Mesothelial cell of epicardium (in vitro differentiated cells): ENCODE measurements around the gene SMYD1. TPM values are rescaled to one million over a fixed set of nuclear protein-coding genes. Genes with fewer than 3 reads are reported as not detected.

Source experiments
- DNase-seq, 2 experiments: peaks; one replicate each; pipeline ENCODE4 v3.0.0; 2021; ENCODE audit warnings: low spot score in 2 of 2; ENCODE audit not compliant: unreplicated experiment in 2 of 2
- H3K27ac Mint-ChIP-seq: 2 replicates; pipeline ENCODE4 v1.8.0; 2021; ENCODE audit warnings: mixed read lengths
- H3K27me3 Mint-ChIP-seq: 2 replicates; pipeline ENCODE4 v1.8.0; 2021; ENCODE audit warnings: low read depth, mixed read lengths
- H3K36me3 Mint-ChIP-seq: 2 replicates; pipeline ENCODE4 v1.8.0; 2021; ENCODE audit warnings: mixed read lengths
- H3K4me1 Mint-ChIP-seq: 2 replicates; pipeline ENCODE4 v1.8.0; 2021; ENCODE audit warnings: mixed read lengths
- H3K4me3 Mint-ChIP-seq: 2 replicates; pipeline ENCODE4 v1.8.0; 2021; ENCODE audit warnings: mild to moderate bottlenecking, moderate library complexity, mixed read lengths
- H3K9me3 Mint-ChIP-seq: 2 replicates; pipeline ENCODE4 v1.8.0; 2021; ENCODE audit warnings: mixed read lengths
- CTCF ChIP-seq: fragments of 200-600 bp; sonication (generic); IDR thresholded peaks from one replicate; pipeline ENCODE4 v1.5.0; 2021; ENCODE audit warnings: antibody characterized with exemption; ENCODE audit not compliant: unreplicated experiment
- total RNA-seq: library from RNA; stranded (reverse); gene quantifications from 3 replicates; pipeline ENCODE4 v1.2.1, GENCODE V29; 2021

Gene SMYD1
- total RNA-seq, 1 donor from 2014 or later = not detected

GRCh38 chr2:88074854-88075292, 7.2 kb downstream of the SMYD1 start:
- H3K27me3 Mint-ChIP-seq = no peaks in the 10 kb centered on the region
- no peak for DNase-seq
- no peak overlapping the region for H3K27ac Mint-ChIP-seq
- no peak for TF ChIP-seq CTCF
- no peak overlapping the region for H3K4me3 Mint-ChIP-seq
- H3K36me3 Mint-ChIP-seq = no peaks in the 10 kb centered on the region
- H3K9me3 Mint-ChIP-seq = peaks cover 17% of the 10 kb centered on the region
- peaks cover 5% of the 10 kb centered on the region for H3K4me1 Mint-ChIP-seq

GRCh38 chr2:88077080-88077479, 9.5 kb downstream of the SMYD1 start:
- H3K27me3 Mint-ChIP-seq = no peaks in the 10 kb centered on the region
- H3K4me3 Mint-ChIP-seq = no peak overlapping the region
- peaks cover 17% of the 10 kb centered on the region for H3K9me3 Mint-ChIP-seq
- no peak for DNase-seq
- TF ChIP-seq CTCF = no peak
- peaks cover 6% of the 10 kb centered on the region for H3K4me1 Mint-ChIP-seq
- H3K36me3 Mint-ChIP-seq = no peaks in the 10 kb centered on the region
- no peak overlapping the region for H3K27ac Mint-ChIP-seq

- no peak for TF ChIP-seq CTCF
- no peaks in the 10 kb centered on the region for H3K36me3 Mint-ChIP-seq
- no peaks in the 10 kb centered on the region for H3K27me3 Mint-ChIP-seq
- DNase-seq = no peak
- H3K4me1 Mint-ChIP-seq = peaks cover 6% of the 10 kb centered on the region
- no peak overlapping the region for H3K4me3 Mint-ChIP-seq
- H3K9me3 Mint-ChIP-seq = peaks cover 8% of the 10 kb centered on the region
- no peak overlapping the region for H3K27ac Mint-ChIP-seq
Measured at GRCh38 chr2:88078643-88079172, 11.1 kb downstream of the SMYD1 start.

GRCh38 chr2:88080545-88080944, 12.9 kb downstream of the SMYD1 start:
- no peaks in the 10 kb centered on the region for H3K36me3 Mint-ChIP-seq
- H3K27me3 Mint-ChIP-seq = no peaks in the 10 kb centered on the region
- no peak overlapping the region for H3K4me3 Mint-ChIP-seq
- no peaks in the 10 kb centered on the region for H3K9me3 Mint-ChIP-seq
- H3K27ac Mint-ChIP-seq = no peak overlapping the region
- TF ChIP-seq CTCF = no peak
- peaks cover 6% of the 10 kb centered on the region for H3K4me1 Mint-ChIP-seq
- no peak for DNase-seq

- Mint-ChIP-seq H3K36me3 (no peaks in the 10 kb centered on the region), H3K9me3 (no peaks in the 10 kb centered on the region), H3K27me3 (no peaks in the 10 kb centered on the region), H3K4me1 (peaks cover 6% of the 10 kb centered on the region), H3K4me3 (no peak overlapping the region), H3K27ac (no peak overlapping the region)
- DNase-seq = no peak
- no peak for TF ChIP-seq CTCF
Measured at GRCh38 chr2:88081924-88082608, 14.4 kb downstream of the SMYD1 start.
